ENCODE data around the gene TENT4A. TPM values are rescaled to one million over a fixed set of nuclear protein-coding genes. Genes with fewer than 3 reads are reported as not detected.
"Not testable (repeated sequence)": the region's sequence is repeated elsewhere in the genome, so short reads cannot be mapped to it uniquely, and the experiment has no call there.

The TENT4A gene
- total RNA-seq, 8 experiments from 2014 or later, result 10.5 to 29.2 (median 21.0) TPM

- H3K27ac ChIP-seq, result no peak overlapping the region
- H3K4me1 ChIP-seq (replicated peaks in 1 of 2), result peaks cover 0 to 2% of the 10 kb centered on the region in 2 donors
- no peak overlapping the region for H3K4me3 ChIP-seq
- in situ Hi-C loops (cut with MboI; ENCODE audit: low pct_unique_long_range_greater_than_20kb in 2 of 9, low sequenced_read_pairs in 9 of 9, unreplicated experiment in 9 of 9), result no loop called here
- no peak for ATAC-seq (replicated peaks in 6 of 8)
- WGBS, 10 experiments, result 80 to 100% (median 90%) methylated on average over 1 to 6 of the region's 12 CpGs; no CpG with 5 or more reads in 2 of the 10 experiments
Observed at GRCh38 chr5:6763191-6763590, 50.0 kb downstream of the TENT4A start.

- WGBS, 10 experiments, result 40 to 100% (median 70%) methylated on average over 1 to 5 of the region's 22 CpGs; no CpG with 5 or more reads in 2 of the 10 experiments
- H3K4me3 ChIP-seq, result no peak overlapping the region
- peaks cover 0 to 2% of the 10 kb centered on the region in 2 donors for H3K4me1 ChIP-seq (replicated peaks in 1 of 2)
- peak; percentile 65 to 97 (median 92) for ATAC-seq (replicated peaks in 6 of 8)
- H3K27ac ChIP-seq, result no peak overlapping the region
- in situ Hi-C loops (cut with MboI; ENCODE audit: low pct_unique_long_range_greater_than_20kb in 2 of 9, low sequenced_read_pairs in 9 of 9, unreplicated experiment in 9 of 9), result no loop called here
Observed at GRCh38 chr5:6765612-6766525, 52.6 kb downstream of the TENT4A start.

GRCh38 chr5:6766604-6767093 is 53.4 kb downstream of the TENT4A start:
- no peak overlapping the region for H3K4me3 ChIP-seq
- in situ Hi-C loops (cut with MboI; ENCODE audit: low pct_unique_long_range_greater_than_20kb in 2 of 9, low sequenced_read_pairs in 9 of 9, unreplicated experiment in 9 of 9), result no loop called here
- 0 to 100% (median 62%) methylated on average over 1 to 7 of the region's 12 CpGs; no CpG with 5 or more reads in 4 of the 10 experiments for WGBS, 10 experiments
- no peak overlapping the region for H3K27ac ChIP-seq
- peak in 7 of 8 experiments; percentile 18 to 89 (median 62) for ATAC-seq (replicated peaks in 6 of 8)
- peaks cover 0 to 2% of the 10 kb centered on the region in 2 donors for H3K4me1 ChIP-seq (replicated peaks in 1 of 2)

- Histone ChIP-seq H3K27ac (no peak overlapping the region), H3K4me1 (replicated peaks in 1 of 2) (peaks cover 0 to 2% of the 10 kb centered on the region in 2 donors), H3K4me3 (no peak overlapping the region)
- ATAC-seq (replicated peaks in 6 of 8), result no peak
- in situ Hi-C loops (cut with MboI; ENCODE audit: low pct_unique_long_range_greater_than_20kb in 2 of 9, low sequenced_read_pairs in 9 of 9, unreplicated experiment in 9 of 9), result no loop called here
- 74 to 100% (median 90%) methylated on average over 1 to 6 of the region's 11 CpGs; no CpG with 5 or more reads in 5 of the 10 experiments for WGBS, 10 experiments
Observed at GRCh38 chr5:6767481-6768063, 54.3 kb downstream of the TENT4A start.

- ATAC-seq (replicated peaks in 6 of 8), result no peak
- Histone ChIP-seq H3K4me3 (no peak overlapping the region), H3K27ac (no peak overlapping the region), H3K4me1 (replicated peaks in 1 of 2) (peaks cover 0 to 2% of the 10 kb centered on the region in 2 donors)
- WGBS, 10 experiments, result 77 to 100% (median 87%) methylated on average over 3 to 7 of the region's 12 CpGs; no CpG with 5 or more reads in 4 of the 10 experiments
- in situ Hi-C loops (cut with MboI; ENCODE audit: low pct_unique_long_range_greater_than_20kb in 2 of 9, low sequenced_read_pairs in 9 of 9, unreplicated experiment in 9 of 9), result no loop called here
Observed at GRCh38 chr5:6768590-6769230, 55.5 kb downstream of the TENT4A start.

GRCh38 chr5:6770826-6771607 is 57.8 kb downstream of the TENT4A start:
- in situ Hi-C loops (cut with MboI; ENCODE audit: low pct_unique_long_range_greater_than_20kb in 2 of 9, low sequenced_read_pairs in 9 of 9, unreplicated experiment in 9 of 9), result no loop called here
- WGBS, 10 experiments, result 60 to 100% (median 84%) methylated on average over 1 to 5 of the region's 11 CpGs; no CpG with 5 or more reads in 2 of the 10 experiments
- Histone ChIP-seq H3K27ac (no peak overlapping the region), H3K4me1 (replicated peaks in 1 of 2) (peaks cover 0 to 3% of the 10 kb centered on the region in 2 donors), H3K4me3 (no peak overlapping the region)
- ATAC-seq (replicated peaks in 6 of 8), result no peak

GRCh38 chr5:6772886-6773285 is 59.7 kb downstream of the TENT4A start:
- in situ Hi-C loops (cut with MboI; ENCODE audit: low pct_unique_long_range_greater_than_20kb in 2 of 9, low sequenced_read_pairs in 9 of 9, unreplicated experiment in 9 of 9), result no loop called here
- H3K4me3 ChIP-seq, result no peak overlapping the region
- 50 to 100% (median 93%) methylated on average over 2 to 3 of the region's 11 CpGs; no CpG with 5 or more reads in 7 of the 10 experiments for WGBS, 10 experiments
- no peak overlapping the region for H3K27ac ChIP-seq
- peaks cover 0 to 3% of the 10 kb centered on the region in 2 donors for H3K4me1 ChIP-seq (replicated peaks in 1 of 2)
- peak in 4 of 8 experiments; percentile 33 to 82 (median 53) for ATAC-seq (replicated peaks in 6 of 8)

GRCh38 chr5:6773342-6774035 is 60.3 kb downstream of the TENT4A start:
- H3K4me1 ChIP-seq (replicated peaks in 1 of 2), result peaks cover 0 to 3% of the 10 kb centered on the region in 2 donors
- in situ Hi-C loops (cut with MboI; ENCODE audit: low pct_unique_long_range_greater_than_20kb in 2 of 9, low sequenced_read_pairs in 9 of 9, unreplicated experiment in 9 of 9), result no loop called here
- no peak overlapping the region for H3K27ac ChIP-seq
- no peak overlapping the region for H3K4me3 ChIP-seq
- WGBS, 10 experiments, result 20 to 100% (median 98%) methylated on average over 2 to 12 of the region's 46 CpGs; no CpG with 5 or more reads in 5 of the 10 experiments
- ATAC-seq (replicated peaks in 6 of 8), result no peak

- ATAC-seq (replicated peaks in 6 of 8); H3K4me1 ChIP-seq (replicated peaks in 1 of 2); in situ Hi-C loops (cut with MboI; ENCODE audit: low pct_unique_long_range_greater_than_20kb in 2 of 9, low sequenced_read_pairs in 9 of 9, unreplicated experiment in 9 of 9); H3K4me3 ChIP-seq; H3K27ac ChIP-seq: not testable (repeated sequence)
- whole genome bisulfite sequencing, 10 experiments, result no CpG with 5 or more reads among the region's 27 CpGs
Observed at GRCh38 chr5:6774207-6774606, 61.0 kb downstream of the TENT4A start.

GRCh38 chr5:6774721-6775204 is 61.5 kb downstream of the TENT4A start:
- WGBS, 10 experiments, result 10 to 100% (median 83%) methylated on average over 2 to 13 of the region's 15 CpGs; no CpG with 5 or more reads in 4 of the 10 experiments
- no peak overlapping the region for H3K27ac ChIP-seq
- H3K4me1 ChIP-seq (replicated peaks in 1 of 2), result peaks cover 0 to 3% of the 10 kb centered on the region in 2 donors
- in situ Hi-C loops (cut with MboI; ENCODE audit: low pct_unique_long_range_greater_than_20kb in 2 of 9, low sequenced_read_pairs in 9 of 9, unreplicated experiment in 9 of 9), result loop anchor here in 1 of 9 experiments (25.0 kb wide), 1 partner anchor 1088 kb away; the partner anchor contains the start of genes CFAP90, FASTKD3 and MTRR
- no peak for ATAC-seq (replicated peaks in 6 of 8)
- no peak overlapping the region for H3K4me3 ChIP-seq

GRCh38 chr5:6775571-6775970 is 62.3 kb downstream of the TENT4A start:
- no peak overlapping the region for H3K27ac ChIP-seq
- no peak overlapping the region for H3K4me3 ChIP-seq
- ATAC-seq (replicated peaks in 6 of 8), result no peak
- WGBS, 10 experiments, result 41 to 100% (median 88%) methylated on average over 1 to 7 of the region's 17 CpGs; no CpG with 5 or more reads in 1 of the 10 experiments
- peaks cover 0 to 3% of the 10 kb centered on the region in 2 donors for H3K4me1 ChIP-seq (replicated peaks in 1 of 2)
- in situ Hi-C loops (cut with MboI; ENCODE audit: low pct_unique_long_range_greater_than_20kb in 2 of 9, low sequenced_read_pairs in 9 of 9, unreplicated experiment in 9 of 9), result loop anchor here in 1 of 9 experiments (25.0 kb wide), 1 partner anchor 1087 kb away; the partner anchor contains the start of genes CFAP90, FASTKD3 and MTRR

All from motor neuron (in vitro differentiated cells).